ENCODE data around the gene CHST1.

DNA sequence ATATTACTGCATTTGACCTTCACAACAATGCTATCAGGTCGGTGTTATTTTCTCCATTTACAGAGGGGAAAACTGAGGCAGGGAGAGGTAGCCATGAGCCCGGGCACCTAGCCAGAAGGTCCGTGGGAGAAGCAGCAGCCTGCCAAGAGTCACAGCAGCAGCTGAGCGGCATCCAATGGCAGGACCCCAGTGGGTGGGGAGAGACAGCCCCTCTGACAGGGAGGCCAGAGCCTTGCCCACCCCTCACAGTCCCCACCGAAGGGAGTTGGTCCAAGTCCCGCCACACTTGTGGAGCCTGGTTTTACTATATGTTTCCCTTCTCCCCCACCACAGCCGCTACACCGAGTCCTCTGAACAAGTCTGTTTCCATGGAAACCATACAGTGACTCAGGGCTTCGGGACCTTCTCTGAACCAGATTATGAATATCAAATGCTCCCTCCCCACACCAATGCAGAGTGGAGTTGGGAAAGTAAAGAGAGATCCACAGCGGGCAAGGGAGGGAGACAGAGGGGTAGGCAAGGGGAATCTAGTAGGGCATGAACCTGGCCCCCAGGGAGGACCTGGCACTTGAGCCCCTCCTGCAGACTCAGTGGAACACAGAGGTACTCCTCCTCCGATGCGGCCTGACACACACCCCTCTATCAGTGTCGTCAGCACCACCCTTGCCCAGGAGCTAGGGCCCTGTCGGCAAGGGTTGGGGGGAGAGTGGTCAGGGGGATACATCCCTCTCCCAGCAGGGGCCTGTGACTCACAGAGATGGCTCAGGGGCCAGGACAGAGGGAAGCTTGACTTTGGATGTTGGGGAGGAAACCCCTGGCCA is 2.5 kb downstream of the CHST1 start:
- TF ChIP-seq, protein P1, sequence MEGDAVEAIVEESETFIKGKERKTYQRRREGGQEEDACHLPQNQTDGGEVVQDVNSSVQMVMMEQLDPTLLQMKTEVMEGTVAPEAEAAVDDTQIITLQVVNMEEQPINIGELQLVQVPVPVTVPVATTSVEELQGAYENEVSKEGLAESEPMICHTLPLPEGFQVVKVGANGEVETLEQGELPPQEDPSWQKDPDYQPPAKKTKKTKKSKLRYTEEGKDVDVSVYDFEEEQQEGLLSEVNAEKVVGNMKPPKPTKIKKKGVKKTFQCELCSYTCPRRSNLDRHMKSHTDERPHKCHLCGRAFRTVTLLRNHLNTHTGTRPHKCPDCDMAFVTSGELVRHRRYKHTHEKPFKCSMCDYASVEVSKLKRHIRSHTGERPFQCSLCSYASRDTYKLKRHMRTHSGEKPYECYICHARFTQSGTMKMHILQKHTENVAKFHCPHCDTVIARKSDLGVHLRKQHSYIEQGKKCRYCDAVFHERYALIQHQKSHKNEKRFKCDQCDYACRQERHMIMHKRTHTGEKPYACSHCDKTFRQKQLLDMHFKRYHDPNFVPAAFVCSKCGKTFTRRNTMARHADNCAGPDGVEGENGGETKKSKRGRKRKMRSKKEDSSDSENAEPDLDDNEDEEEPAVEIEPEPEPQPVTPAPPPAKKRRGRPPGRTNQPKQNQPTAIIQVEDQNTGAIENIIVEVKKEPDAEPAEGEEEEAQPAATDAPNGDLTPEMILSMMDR (IDR thresholded peaks at IDR 0.05): no peak
- no peak for TF ChIP-seq POLR2A (IDR thresholded peaks at IDR 0.05)
